GM18858 (cell line): ENCODE measurements around the gene CPN2.

Experiments used
- ATAC-seq: cut with Tn5 transposase; IDR thresholded peaks from one replicate; pipeline ENCODE4 v1.9.1; 2021; ENCODE audit not compliant: unreplicated experiment

The CPN2 gene

GRCh38 chr3:194315088-194315964 lies 35.8 kb downstream of the CPN2 start:
- ATAC-seq, result peak; percentile 79

- no peak for ATAC-seq
These were observed 36.6 kb downstream of the CPN2 start for GRCh38 chr3:194314388-194315068.

GRCh38 chr3:194313560-194314387 lies 37.4 kb downstream of the CPN2 start:
- no peak for ATAC-seq

GRCh38 chr3:194312743-194313281 lies 38.3 kb downstream of the CPN2 start:
- ATAC-seq, result no peak

- no peak for ATAC-seq
These were observed 38.9 kb downstream of the CPN2 start for GRCh38 chr3:194312186-194312742.

GRCh38 chr3:194311000-194311399 lies 40.1 kb downstream of the CPN2 start:
- no peak for ATAC-seq

- no peak for ATAC-seq
These were observed 40.9 kb downstream of the CPN2 start for GRCh38 chr3:194310060-194310835.

GRCh38 chr3:194308601-194309449 lies 42.3 kb downstream of the CPN2 start:
- no peak for ATAC-seq

GRCh38 chr3:194307849-194308248 lies 43.3 kb downstream of the CPN2 start:
- ATAC-seq, result no peak

GRCh38 chr3:194306771-194307640 lies 44.1 kb downstream of the CPN2 start:
- ATAC-seq, result peak; percentile 35

GRCh38 chr3:194306109-194306686 lies 44.9 kb downstream of the CPN2 start:
- peak; percentile 32 for ATAC-seq

GRCh38 chr3:194305356-194306108 lies 45.6 kb downstream of the CPN2 start:
- ATAC-seq, result no peak

- no peak for ATAC-seq
These were observed 46.8 kb downstream of the CPN2 start for GRCh38 chr3:194304186-194304917.

- no peak for ATAC-seq
These were observed 47.4 kb downstream of the CPN2 start for GRCh38 chr3:194303749-194304148.

- no peak for ATAC-seq
These were observed 49.4 kb downstream of the CPN2 start for GRCh38 chr3:194301730-194302129.

GRCh38 chr3:194300936-194301335 lies 50.2 kb downstream of the CPN2 start:
- no peak for ATAC-seq
